Uterus (tissue), 2 donors: ENCODE data around the gene PEPD.
"Not testable (repeated sequence)": the region's sequence is repeated elsewhere in the genome, so short reads cannot be mapped to it uniquely, and the experiment has no call there.

Experiments used
- POLR2A ChIP-seq, 2 donors: fragments of 450-650 bp; IDR thresholded peaks; one replicate each; pipeline ENCODE4 v1.6.1; 2016; ENCODE audit warnings: antibody characterized with exemption in 2 of 2, mild to moderate bottlenecking in 1 of 2, moderate library complexity in 1 of 2
- TF ChIP-seq, protein P1 (sequence below), 4 experiments: fragments of 200-600 bp in 2 of 4; fragments of 450-650 bp in 2 of 4; sonication (generic) in 2 of 4; IDR thresholded peaks; one replicate each; pipeline ENCODE4 v1.5.1; 2016 to 2019; ENCODE audit warnings: antibody characterized with exemption in 4 of 4, mild to moderate bottlenecking in 2 of 4, moderate library complexity in 1 of 4

DNA sequence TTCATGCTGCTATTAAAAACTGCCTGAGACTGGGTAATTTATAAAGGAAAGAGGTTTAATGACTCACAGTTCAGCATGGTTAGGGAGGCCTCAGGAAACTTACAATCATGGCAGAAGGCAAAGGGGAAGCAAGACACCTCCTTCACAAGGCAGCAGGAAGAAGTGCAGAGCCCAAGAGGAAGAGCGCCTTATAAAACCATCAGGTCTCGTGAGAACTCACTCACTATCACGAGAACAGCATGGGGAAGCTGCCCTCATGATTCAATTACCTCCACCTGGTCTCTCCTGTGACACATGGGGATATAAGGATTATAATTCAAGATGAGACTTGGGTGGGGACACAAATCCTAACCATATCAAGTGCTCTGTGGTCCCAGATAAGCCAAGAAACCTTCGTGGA lies 34.1 kb upstream of the PEPD start:
- TF ChIP-seq, protein P1, sequence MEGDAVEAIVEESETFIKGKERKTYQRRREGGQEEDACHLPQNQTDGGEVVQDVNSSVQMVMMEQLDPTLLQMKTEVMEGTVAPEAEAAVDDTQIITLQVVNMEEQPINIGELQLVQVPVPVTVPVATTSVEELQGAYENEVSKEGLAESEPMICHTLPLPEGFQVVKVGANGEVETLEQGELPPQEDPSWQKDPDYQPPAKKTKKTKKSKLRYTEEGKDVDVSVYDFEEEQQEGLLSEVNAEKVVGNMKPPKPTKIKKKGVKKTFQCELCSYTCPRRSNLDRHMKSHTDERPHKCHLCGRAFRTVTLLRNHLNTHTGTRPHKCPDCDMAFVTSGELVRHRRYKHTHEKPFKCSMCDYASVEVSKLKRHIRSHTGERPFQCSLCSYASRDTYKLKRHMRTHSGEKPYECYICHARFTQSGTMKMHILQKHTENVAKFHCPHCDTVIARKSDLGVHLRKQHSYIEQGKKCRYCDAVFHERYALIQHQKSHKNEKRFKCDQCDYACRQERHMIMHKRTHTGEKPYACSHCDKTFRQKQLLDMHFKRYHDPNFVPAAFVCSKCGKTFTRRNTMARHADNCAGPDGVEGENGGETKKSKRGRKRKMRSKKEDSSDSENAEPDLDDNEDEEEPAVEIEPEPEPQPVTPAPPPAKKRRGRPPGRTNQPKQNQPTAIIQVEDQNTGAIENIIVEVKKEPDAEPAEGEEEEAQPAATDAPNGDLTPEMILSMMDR (IDR thresholded peaks at IDR 0.05), result not testable (repeated sequence)
- not testable (repeated sequence) for TF ChIP-seq POLR2A (IDR thresholded peaks at IDR 0.05)
